Measurements from ENCODE around the gene PAX2. TPM values are rescaled to one million over a fixed set of nuclear protein-coding genes. Genes with fewer than 3 reads are reported as not detected.

The PAX2 gene
- total and polyA plus RNA-seq, 2 experiments from 2014 or later: not detected

DNA sequence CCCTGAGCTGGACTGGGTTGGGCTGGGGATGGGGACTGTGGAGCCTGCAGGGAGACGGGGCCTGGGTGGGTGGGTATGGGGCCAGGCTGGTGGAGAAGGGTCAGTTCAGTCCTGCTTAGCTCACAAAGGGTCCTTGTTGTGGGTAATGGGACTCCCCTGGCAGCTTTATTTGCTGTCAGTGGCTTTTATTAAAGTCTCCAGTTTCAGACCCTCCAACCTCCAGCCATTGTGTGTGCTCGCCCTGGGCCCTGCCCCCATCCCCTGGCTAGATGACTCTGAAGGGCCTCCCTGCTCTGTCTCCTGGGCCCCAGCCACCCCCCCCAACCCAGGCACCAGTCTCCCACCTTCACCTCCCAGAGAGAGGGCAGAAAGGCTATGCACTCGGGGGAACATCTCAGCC, 123.0 kb downstream of the PAX2 start:
- 37 to 69% methylated on average over 2 to 3 of the region's 3 CpGs for WGBS, 2 experiments (ENCODE audit: low coverage in 1 of 2, low lambda C conversion rate in 2 of 2, missing lambda C conversion rate in 2 of 2)
- no peaks in the 10 kb centered on the region for H3K36me3 ChIP-seq (ENCODE audit: low read depth)

DNA sequence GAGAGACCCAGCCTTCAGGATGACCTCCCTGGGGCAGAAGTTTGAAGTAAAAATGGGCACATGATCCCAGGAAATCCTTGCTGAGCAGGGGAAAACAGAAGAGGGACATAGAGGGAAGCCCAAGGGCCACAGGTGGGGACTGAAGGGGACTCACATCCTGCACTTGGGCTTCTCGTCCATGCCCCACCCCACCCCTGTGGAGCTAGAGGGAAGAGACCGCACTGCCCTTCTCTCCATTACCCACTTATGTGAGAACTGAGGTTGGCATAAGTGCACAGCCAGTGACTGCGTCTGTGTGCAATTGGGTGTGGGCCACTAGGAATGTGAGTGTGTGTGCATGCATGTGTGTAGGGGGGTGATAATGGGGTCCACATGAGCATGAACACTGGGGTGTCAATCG, 124.0 kb downstream of the PAX2 start:
- Histone ChIP-seq H4K20me1 (ENCODE audit: insufficient read depth) (no peaks in the 10 kb centered on the region), H3K27ac (no peak overlapping the region), H3K9me2 (ENCODE audit: insufficient read depth) (no peaks in the 10 kb centered on the region), H3F3A (ENCODE audit: insufficient read depth) (peaks cover 6% of the 10 kb centered on the region; the same call in 1 of the 2 replicates), H3K79me2 (ENCODE audit: insufficient read depth) (no peaks in the 10 kb centered on the region), H3K36me3 (ENCODE audit: low read depth) (no peaks in the 10 kb centered on the region), H3K9ac (no peak overlapping the region), H3K4me3 (no peak overlapping the region), H3K9me3 (ENCODE audit: low read depth) (no peaks in the 10 kb centered on the region), H3K4me1 (ENCODE audit: insufficient read depth) (peaks cover 11% of the 10 kb centered on the region; the same call in 1 of the 2 replicates), H3K4me2 (ENCODE audit: unreplicated experiment) (no peak overlapping the region), H2AFZ (no peak overlapping the region), H3K27me3 (replicated peaks; ENCODE audit: insufficient read depth) (peaks cover 20% of the 10 kb centered on the region)
- in situ Hi-C loops (cut with MboI): no loop called here
- TF ChIP-seq EZH2phosphoT487 (IDR thresholded peaks at IDR 0.05; ENCODE audit: insufficient read depth, low read depth): no peak
- TF ChIP-seq EZH2 (IDR thresholded peaks at IDR 0.05; ENCODE audit: insufficient read depth, poor library complexity, severe bottlenecking): no peak
- no peak for DNase-seq
- WGBS, 2 experiments (ENCODE audit: low coverage in 1 of 2, low lambda C conversion rate in 2 of 2, missing lambda C conversion rate in 2 of 2): 55 to 59% methylated on average over 4 of the region's 4 CpGs

More for the DNA sequence above, 123.0 kb downstream of the PAX2 start:
- Histone ChIP-seq H2AFZ (no peak overlapping the region), H3F3A (ENCODE audit: insufficient read depth) (peaks cover 6% of the 10 kb centered on the region; the same call in 1 of the 2 replicates), H3K9me2 (ENCODE audit: insufficient read depth) (no peaks in the 10 kb centered on the region), H3K9ac (no peak overlapping the region), H3K79me2 (ENCODE audit: insufficient read depth) (no peaks in the 10 kb centered on the region), H3K4me1 (ENCODE audit: insufficient read depth) (peaks cover 11% of the 10 kb centered on the region; the same call in 1 of the 2 replicates), H3K4me3 (no peak overlapping the region), H3K9me3 (ENCODE audit: low read depth) (no peaks in the 10 kb centered on the region), H3K27me3 (replicated peaks; ENCODE audit: insufficient read depth) (peaks cover 20% of the 10 kb centered on the region), H3K27ac (no peak overlapping the region), H3K4me2 (ENCODE audit: unreplicated experiment) (no peak overlapping the region), H4K20me1 (ENCODE audit: insufficient read depth) (no peaks in the 10 kb centered on the region)
- in situ Hi-C loops (cut with MboI): no loop called here
- no peak for DNase-seq
- TF ChIP-seq EZH2 (IDR thresholded peaks at IDR 0.05; ENCODE audit: insufficient read depth, poor library complexity, severe bottlenecking) (no peak), EZH2phosphoT487 (IDR thresholded peaks at IDR 0.05; ENCODE audit: insufficient read depth, low read depth) (no peak)

DNA sequence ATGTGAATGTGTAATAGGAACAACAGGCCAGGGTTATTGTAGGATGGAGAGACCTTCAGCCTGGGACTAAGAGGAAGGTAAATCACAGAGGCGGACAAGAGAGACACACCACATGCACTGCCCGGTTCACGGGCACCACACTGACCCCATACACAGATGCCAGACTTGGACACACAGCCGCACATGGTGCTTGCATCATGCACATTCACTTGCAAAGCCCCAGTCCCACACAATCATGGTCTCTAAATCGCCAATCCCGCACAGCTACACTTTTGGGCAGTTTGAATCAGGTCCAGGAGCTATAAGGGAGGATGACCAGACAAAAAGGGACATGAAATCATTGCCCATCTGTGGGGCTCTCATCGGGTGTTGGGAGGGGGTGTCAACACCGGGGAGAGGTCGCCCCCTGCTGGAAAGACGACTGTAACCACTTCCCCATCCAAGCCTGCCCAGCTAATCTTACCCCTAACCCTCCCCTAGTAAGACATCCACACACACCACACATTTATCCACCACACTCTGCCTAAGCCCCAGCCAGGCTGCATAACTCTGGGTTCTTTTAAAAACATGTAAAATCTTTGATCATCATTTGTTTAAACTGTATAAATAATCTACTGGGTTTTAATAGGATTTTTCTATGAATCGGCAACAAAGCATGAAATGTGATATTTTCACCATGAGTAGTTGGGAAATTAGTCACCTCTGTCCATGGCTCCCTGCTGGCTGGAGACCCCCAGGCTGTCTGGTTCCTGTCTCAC, 126.8 kb downstream of the PAX2 start:
- H3K79me2 ChIP-seq (ENCODE audit: insufficient read depth): no peaks in the 10 kb centered on the region
- H3K9me2 ChIP-seq (ENCODE audit: insufficient read depth): no peaks in the 10 kb centered on the region
- peaks cover 11% of the 10 kb centered on the region; the same call in 1 of the 2 replicates for H3K4me1 ChIP-seq (ENCODE audit: insufficient read depth)
- peak; percentile 55 for DNase-seq
- no peaks in the 10 kb centered on the region for H4K20me1 ChIP-seq (ENCODE audit: insufficient read depth)
- H3K4me2 ChIP-seq (ENCODE audit: unreplicated experiment): peak overlapping the region; percentile 9
- no peak overlapping the region for H2AFZ ChIP-seq
- peaks cover 6% of the 10 kb centered on the region for H3K27me3 ChIP-seq (replicated peaks; ENCODE audit: insufficient read depth)
- no peak overlapping the region for H3K4me3 ChIP-seq
- no peaks in the 10 kb centered on the region for H3K9me3 ChIP-seq (ENCODE audit: low read depth)
- peaks cover 6% of the 10 kb centered on the region; the same call in 1 of the 2 replicates for H3F3A ChIP-seq (ENCODE audit: insufficient read depth)
- TF ChIP-seq EZH2 (IDR thresholded peaks at IDR 0.05; ENCODE audit: insufficient read depth, poor library complexity, severe bottlenecking) (no peak), EZH2phosphoT487 (IDR thresholded peaks at IDR 0.05; ENCODE audit: insufficient read depth, low read depth) (no peak)
- in situ Hi-C loops (cut with MboI): loop anchor here (10.0 kb wide), 1 partner anchor 317 kb away; no protein-coding TSS in a partner anchor
- 57 to 59% methylated on average over 11 of the region's 11 CpGs for WGBS, 2 experiments (ENCODE audit: low coverage in 1 of 2, low lambda C conversion rate in 2 of 2, missing lambda C conversion rate in 2 of 2)
- H3K27ac ChIP-seq: no peak overlapping the region
- no peaks in the 10 kb centered on the region for H3K36me3 ChIP-seq (ENCODE audit: low read depth)
- no peak overlapping the region for H3K9ac ChIP-seq

DNA sequence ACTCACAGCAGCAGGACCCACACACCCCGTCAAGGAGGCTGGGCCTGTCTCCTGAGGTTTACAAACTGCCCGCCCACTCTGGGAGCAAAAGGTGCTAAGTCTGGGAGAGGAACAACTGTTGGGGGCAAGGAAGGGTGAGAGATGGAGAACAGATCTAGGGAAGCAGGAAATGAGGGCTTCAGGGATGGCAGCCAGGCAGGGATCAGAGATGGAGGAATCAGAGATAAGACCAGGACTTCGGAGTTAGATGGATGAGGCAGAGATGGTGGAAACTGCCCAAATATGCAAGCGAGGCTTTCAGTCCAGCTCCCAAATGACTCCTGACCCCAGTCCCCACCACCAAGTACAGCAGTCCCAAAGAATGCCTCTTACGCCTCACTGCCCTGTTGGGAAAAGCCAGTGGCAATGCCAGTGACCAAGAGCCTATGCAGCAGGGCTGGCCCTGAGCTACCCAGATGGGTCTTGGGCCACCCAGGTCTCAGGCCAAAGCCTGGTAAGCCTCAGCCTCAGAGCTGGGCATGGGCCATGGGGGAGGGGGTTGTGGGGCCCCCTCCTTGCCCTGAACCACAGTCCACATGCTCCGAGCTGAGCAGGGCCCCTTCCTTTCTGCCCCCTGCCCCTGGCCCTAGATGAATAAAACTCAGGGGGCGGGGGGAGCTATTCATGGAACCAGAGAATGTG, 127.9 kb downstream of the PAX2 start:
- no peak overlapping the region for H3K27ac ChIP-seq
- H3K36me3 ChIP-seq (ENCODE audit: low read depth): no peaks in the 10 kb centered on the region
- in situ Hi-C loops (cut with MboI): loop anchor here (10.0 kb wide), 1 partner anchor 318 kb away; no protein-coding TSS in a partner anchor
- no peaks in the 10 kb centered on the region for H3K27me3 ChIP-seq (replicated peaks; ENCODE audit: insufficient read depth)
- no peaks in the 10 kb centered on the region for H4K20me1 ChIP-seq (ENCODE audit: insufficient read depth)
- H3K9ac ChIP-seq: no peak overlapping the region
- DNase-seq: no peak
- H3K9me2 ChIP-seq (ENCODE audit: insufficient read depth): no peaks in the 10 kb centered on the region
- no peak for TF ChIP-seq EZH2phosphoT487 (IDR thresholded peaks at IDR 0.05; ENCODE audit: insufficient read depth, low read depth)
- no peak for TF ChIP-seq EZH2 (IDR thresholded peaks at IDR 0.05; ENCODE audit: insufficient read depth, poor library complexity, severe bottlenecking)
- no peak overlapping the region for H3K4me2 ChIP-seq (ENCODE audit: unreplicated experiment)
- H3K79me2 ChIP-seq (ENCODE audit: insufficient read depth): no peaks in the 10 kb centered on the region
- no peaks in the 10 kb centered on the region for H3K9me3 ChIP-seq (ENCODE audit: low read depth)
- H3K4me1 ChIP-seq (ENCODE audit: insufficient read depth): peaks cover 11% of the 10 kb centered on the region; the same call in 1 of the 2 replicates
- no peak overlapping the region for H2AFZ ChIP-seq
- no peak overlapping the region for H3K4me3 ChIP-seq
- 73 to 86% methylated on average over 6 to 7 of the region's 7 CpGs for WGBS, 2 experiments (ENCODE audit: low coverage in 1 of 2, low lambda C conversion rate in 2 of 2, missing lambda C conversion rate in 2 of 2)
- peaks cover 6% of the 10 kb centered on the region; the same call in 1 of the 2 replicates for H3F3A ChIP-seq (ENCODE audit: insufficient read depth)
